ENCODE measurements around the gene CAT.

CAT gene

GRCh38 chr11:34438529-34439507 lies at the start of gene CAT:
TSS of gene CAT (plus strand) at chr11:34438934. CDS start at chr11:34439014, 80 bp downstream.
- Histone ChIP-seq H3K9ac (ENCODE audit: low read depth, low read length) (peak within 1 kb of the TSS; percentile 61; the same call in 1 of the 2 replicates), H3K4me3 (ENCODE audit: low read length) (peak within 1 kb of the TSS; percentile 73; the same call in 1 of the 2 replicates), H3K36me3 (ENCODE audit: insufficient read depth, low read depth, low read length) (no peaks in the 10 kb centered on the region), H3K9me3 (ENCODE audit: insufficient read depth, low read depth, low read length) (no peaks in the 10 kb centered on the region; the same call in 1 of the 2 replicates), H3K27ac (ENCODE audit: low read length) (no peak within 1 kb of the TSS), H3K27me3 (ENCODE audit: insufficient read depth, low read length) (no peaks in the 10 kb centered on the region), H3K4me1 (ENCODE audit: insufficient read depth, low read length) (no peaks in the 10 kb centered on the region)

- Histone ChIP-seq H3K4me1 (ENCODE audit: insufficient read depth, low read length) (no peaks in the 10 kb centered on the region), H3K9me3 (ENCODE audit: insufficient read depth, low read depth, low read length) (no peaks in the 10 kb centered on the region; the same call in 1 of the 2 replicates), H3K27ac (ENCODE audit: low read length) (no peak overlapping the region), H3K27me3 (ENCODE audit: insufficient read depth, low read length) (no peaks in the 10 kb centered on the region), H3K4me3 (ENCODE audit: low read length) (no peak overlapping the region), H3K9ac (ENCODE audit: low read depth, low read length) (no peak overlapping the region), H3K36me3 (ENCODE audit: insufficient read depth, low read depth, low read length) (no peaks in the 10 kb centered on the region)
Observed at GRCh38 chr11:34394771-34395300, 43.9 kb upstream of the CAT start.

- Histone ChIP-seq H3K36me3 (ENCODE audit: insufficient read depth, low read depth, low read length) (no peaks in the 10 kb centered on the region), H3K4me3 (ENCODE audit: low read length) (no peak overlapping the region), H3K9me3 (ENCODE audit: insufficient read depth, low read depth, low read length) (peaks cover 7% of the 10 kb centered on the region; the same call in 1 of the 2 replicates), H3K27ac (ENCODE audit: low read length) (no peak overlapping the region), H3K27me3 (ENCODE audit: insufficient read depth, low read length) (no peaks in the 10 kb centered on the region), H3K4me1 (ENCODE audit: insufficient read depth, low read length) (no peaks in the 10 kb centered on the region), H3K9ac (ENCODE audit: low read depth, low read length) (no peak overlapping the region)
Observed at GRCh38 chr11:34395916-34396550, 42.7 kb upstream of the CAT start.

GRCh38 chr11:34397120-34397519 lies 41.6 kb upstream of the CAT start:
- no peaks in the 10 kb centered on the region for H3K27me3 ChIP-seq (ENCODE audit: insufficient read depth, low read length)
- peaks cover 7% of the 10 kb centered on the region; the same call in 1 of the 2 replicates for H3K9me3 ChIP-seq (ENCODE audit: insufficient read depth, low read depth, low read length)
- no peaks in the 10 kb centered on the region for H3K4me1 ChIP-seq (ENCODE audit: insufficient read depth, low read length)
- H3K9ac ChIP-seq (ENCODE audit: low read depth, low read length): no peak overlapping the region
- H3K4me3 ChIP-seq (ENCODE audit: low read length): no peak overlapping the region
- no peaks in the 10 kb centered on the region for H3K36me3 ChIP-seq (ENCODE audit: insufficient read depth, low read depth, low read length)
- H3K27ac ChIP-seq (ENCODE audit: low read length): no peak overlapping the region

GRCh38 chr11:34397811-34398210 lies 40.9 kb upstream of the CAT start:
- H3K9ac ChIP-seq (ENCODE audit: low read depth, low read length): no peak overlapping the region
- no peaks in the 10 kb centered on the region for H3K4me1 ChIP-seq (ENCODE audit: insufficient read depth, low read length)
- peaks cover 7% of the 10 kb centered on the region; the same call in 1 of the 2 replicates for H3K9me3 ChIP-seq (ENCODE audit: insufficient read depth, low read depth, low read length)
- no peak overlapping the region for H3K27ac ChIP-seq (ENCODE audit: low read length)
- H3K4me3 ChIP-seq (ENCODE audit: low read length): no peak overlapping the region
- no peaks in the 10 kb centered on the region for H3K27me3 ChIP-seq (ENCODE audit: insufficient read depth, low read length)
- no peaks in the 10 kb centered on the region for H3K36me3 ChIP-seq (ENCODE audit: insufficient read depth, low read depth, low read length)

GRCh38 chr11:34403431-34403830 lies 35.3 kb upstream of the CAT start:
- Histone ChIP-seq H3K4me3 (ENCODE audit: low read length) (no peak overlapping the region), H3K4me1 (ENCODE audit: insufficient read depth, low read length) (no peaks in the 10 kb centered on the region), H3K9ac (ENCODE audit: low read depth, low read length) (no peak overlapping the region), H3K27me3 (ENCODE audit: insufficient read depth, low read length) (no peaks in the 10 kb centered on the region), H3K9me3 (ENCODE audit: insufficient read depth, low read depth, low read length) (peaks cover 7% of the 10 kb centered on the region; the same call in 1 of the 2 replicates), H3K27ac (ENCODE audit: low read length) (no peak overlapping the region), H3K36me3 (ENCODE audit: insufficient read depth, low read depth, low read length) (no peaks in the 10 kb centered on the region)

- Histone ChIP-seq H3K27me3 (ENCODE audit: insufficient read depth, low read length) (no peaks in the 10 kb centered on the region), H3K27ac (ENCODE audit: low read length) (no peak overlapping the region), H3K9me3 (ENCODE audit: insufficient read depth, low read depth, low read length) (peaks cover 7% of the 10 kb centered on the region; the same call in 1 of the 2 replicates)
Observed at GRCh38 chr11:34404280-34404679, 34.5 kb upstream of the CAT start.

GRCh38 chr11:34405079-34405858 lies 33.5 kb upstream of the CAT start:
- no peak overlapping the region for H3K4me3 ChIP-seq (ENCODE audit: low read length)
- no peak overlapping the region for H3K27ac ChIP-seq (ENCODE audit: low read length)
- H3K4me1 ChIP-seq (ENCODE audit: insufficient read depth, low read length): no peaks in the 10 kb centered on the region

More at GRCh38 chr11:34404280-34404679, 34.5 kb upstream of the CAT start:
- no peak overlapping the region for H3K4me3 ChIP-seq (ENCODE audit: low read length)
- H3K4me1 ChIP-seq (ENCODE audit: insufficient read depth, low read length): no peaks in the 10 kb centered on the region
- no peak overlapping the region for H3K9ac ChIP-seq (ENCODE audit: low read depth, low read length)
- H3K36me3 ChIP-seq (ENCODE audit: insufficient read depth, low read depth, low read length): no peaks in the 10 kb centered on the region

GRCh38 chr11:34406413-34406812 lies 32.3 kb upstream of the CAT start:
- no peak overlapping the region for H3K4me3 ChIP-seq (ENCODE audit: low read length)
- no peaks in the 10 kb centered on the region for H3K27me3 ChIP-seq (ENCODE audit: insufficient read depth, low read length)
- H3K9me3 ChIP-seq (ENCODE audit: insufficient read depth, low read depth, low read length): no peaks in the 10 kb centered on the region
- H3K9ac ChIP-seq (ENCODE audit: low read depth, low read length): no peak overlapping the region
- H3K4me1 ChIP-seq (ENCODE audit: insufficient read depth, low read length): no peaks in the 10 kb centered on the region
- H3K36me3 ChIP-seq (ENCODE audit: insufficient read depth, low read depth, low read length): no peaks in the 10 kb centered on the region
- H3K27ac ChIP-seq (ENCODE audit: low read length): no peak overlapping the region

More at GRCh38 chr11:34405079-34405858, 33.5 kb upstream of the CAT start:
- Histone ChIP-seq H3K9ac (ENCODE audit: low read depth, low read length) (no peak overlapping the region), H3K9me3 (ENCODE audit: insufficient read depth, low read depth, low read length) (peaks cover 3% of the 10 kb centered on the region; the same call in 1 of the 2 replicates), H3K27me3 (ENCODE audit: insufficient read depth, low read length) (no peaks in the 10 kb centered on the region), H3K36me3 (ENCODE audit: insufficient read depth, low read depth, low read length) (no peaks in the 10 kb centered on the region)

- Histone ChIP-seq H3K27ac (ENCODE audit: low read length) (no peak overlapping the region), H3K4me1 (ENCODE audit: insufficient read depth, low read length) (no peaks in the 10 kb centered on the region)
Observed at GRCh38 chr11:34407121-34407813, 31.5 kb upstream of the CAT start.

More at GRCh38 chr11:34407121-34407813, 31.5 kb upstream of the CAT start:
- H3K27me3 ChIP-seq (ENCODE audit: insufficient read depth, low read length): no peaks in the 10 kb centered on the region
- H3K36me3 ChIP-seq (ENCODE audit: insufficient read depth, low read depth, low read length): no peaks in the 10 kb centered on the region
- H3K4me3 ChIP-seq (ENCODE audit: low read length): no peak overlapping the region
- no peaks in the 10 kb centered on the region for H3K9me3 ChIP-seq (ENCODE audit: insufficient read depth, low read depth, low read length)
- no peak overlapping the region for H3K9ac ChIP-seq (ENCODE audit: low read depth, low read length)
